H1 (cell line): ENCODE measurements around the gene TRAPPC2B. TPM values are rescaled to one million over a fixed set of nuclear protein-coding genes. Genes with fewer than 3 reads are reported as not detected.

ENCODE experiments used
- CTCF ChIA-PET: fragments of 300-600 bp; sonication (Branson Sonifier 250); formaldehyde crosslinking; loops from one replicate; lab custom pipeline; 2021; ENCODE audit not compliant: partially characterized antibody; lab: Charles Lee
- POLR2A ChIA-PET: fragments of 300-600 bp; sonication (Branson Sonifier 250); formaldehyde crosslinking; loops from one replicate; lab custom pipeline; 2021; ENCODE audit warnings: inconsistent platforms; ENCODE audit not compliant: partially characterized antibody; lab: Charles Lee
- DNase-seq, 2 experiments: peaks; one replicate each; pipeline versions ENCODE4 v3.0.0 to v3.0.0-alpha.2; 2010 to 2022; ENCODE audit warnings: low spot score in 2 of 2, low read depth in 1 of 2, mixed read lengths in 1 of 2
- FAIRE-seq: peaks from 2 replicates; lab custom pipeline; 2011; peaks lifted over from hg19 to GRCh38; lab: Jason Lieb, UNC
- H2AFZ ChIP-seq: 2 replicates; pipeline ENCODE4 v1.8.1; 2012; ENCODE audit warnings: low read length, inconsistent platforms
- H2AK5ac ChIP-seq: 2 replicates; pipeline ENCODE4 v1.6.1; 2013; ENCODE audit warnings: low read depth, low read length
- H2BK120ac ChIP-seq: replicated peaks from 2 replicates; pipeline ENCODE3; 2013; ENCODE audit warnings: low read depth, low read length, inconsistent platforms
- H2BK12ac ChIP-seq: 2 replicates; pipeline ENCODE4 v1.6.1; 2013; ENCODE audit warnings: low read depth, low read length
- H2BK15ac ChIP-seq: 2 replicates; pipeline ENCODE4 v1.6.1; 2013; ENCODE audit warnings: low read length
- H2BK20ac ChIP-seq: 2 replicates; pipeline ENCODE4 v1.6.1; 2013; ENCODE audit warnings: low read length
- H2BK5ac ChIP-seq: 2 replicates; pipeline ENCODE4 v1.6.1; 2013; ENCODE audit warnings: low read depth, low read length
- H3K14ac ChIP-seq: 2 replicates; pipeline ENCODE4 v1.6.1; 2013; ENCODE audit warnings: inconsistent platforms; ENCODE audit not compliant: insufficient read length
- H3K18ac ChIP-seq: 2 replicates; pipeline ENCODE4 v1.6.1; 2013; ENCODE audit warnings: low read length; ENCODE audit errors: extremely low read depth
- H3K23ac ChIP-seq: 2 replicates; pipeline ENCODE4 v1.6.1; 2013; ENCODE audit warnings: inconsistent platforms; ENCODE audit not compliant: insufficient read length
- H3K23me2 ChIP-seq: 2 replicates; pipeline ENCODE4 v1.6.1; 2013; ENCODE audit warnings: low read depth, low read length
- H3K27ac ChIP-seq: 2 replicates; pipeline ENCODE4 v1.6.1; 2011; ENCODE audit warnings: low read depth, low read length, inconsistent platforms
- H3K27me3 ChIP-seq, 4 experiments: replicated peaks in 1 of 4; 1 replicate in 1 of 4; 2 replicates in 3 of 4; pipeline versions ENCODE4 v1.6.1 to v1.8.1; 2011 to 2013; ENCODE audit warnings: low read length in 3 of 4, mild to moderate bottlenecking in 3 of 4, inconsistent platforms in 2 of 4, mixed read lengths in 2 of 4, moderate library complexity in 1 of 4; ENCODE audit not compliant: control insufficient read depth in 3 of 4, insufficient read depth in 3 of 4; ENCODE audit errors: extremely low read depth in 1 of 4
- H3K36me3 ChIP-seq, 4 experiments: 2 replicates each; pipeline versions ENCODE4 v1.6.1 to v1.8.1; 2011 to 2013; ENCODE audit warnings: mild to moderate bottlenecking in 4 of 4, low read length in 3 of 4, moderate library complexity in 2 of 4, control low read depth in 1 of 4, inconsistent platforms in 1 of 4; ENCODE audit not compliant: insufficient read depth in 4 of 4, control insufficient read depth in 2 of 4
- H3K4ac ChIP-seq: replicated peaks from 2 replicates; pipeline ENCODE3; 2013; ENCODE audit warnings: low read length, low read depth, mixed read lengths, inconsistent platforms; ENCODE audit not compliant: insufficient read length
- H3K4me1 ChIP-seq, 4 experiments: replicated peaks in 1 of 4; 1 replicate in 1 of 4; 2 replicates in 3 of 4; pipeline versions ENCODE4 v1.6.1 to v1.8.1; 2011 to 2013; ENCODE audit warnings: low read length in 3 of 4, inconsistent platforms in 2 of 4, mixed read lengths in 1 of 4; ENCODE audit not compliant: insufficient read depth in 4 of 4, control insufficient read depth in 3 of 4
- H3K4me2 ChIP-seq, 2 experiments: 2 replicates each; pipeline versions ENCODE4 v1.6.1 to v1.8.1; 2011 to 2013; ENCODE audit warnings: low read depth in 2 of 2, low read length in 2 of 2, control low read depth in 1 of 2, inconsistent platforms in 1 of 2, mild to moderate bottlenecking in 1 of 2; ENCODE audit not compliant: insufficient read depth in 1 of 2
- H3K4me3 ChIP-seq, 4 experiments: fragments of 200-600, 300-600 bp in 1 of 4; sonication (generic), shearing (Covaris generic), sonication (Bioruptor Twin) in 1 of 4; 2 replicates each; pipeline versions ENCODE4 v1.5.1 to v1.8.1; 2011 to 2016; ENCODE audit warnings: low read length in 4 of 4, low read depth in 3 of 4, control low read depth in 2 of 4, inconsistent platforms in 2 of 4, mild to moderate bottlenecking in 2 of 4, mixed read lengths in 1 of 4, moderate library complexity in 1 of 4; ENCODE audit not compliant: insufficient read depth in 2 of 4; ENCODE audit errors: extremely low read depth in 1 of 4
- H3K56ac ChIP-seq: replicated peaks from 2 replicates; pipeline ENCODE3; 2013; ENCODE audit warnings: low read depth, mild to moderate bottlenecking, mixed read lengths, low read length, inconsistent platforms; ENCODE audit not compliant: insufficient read length
- H3K79me1 ChIP-seq: 2 replicates; pipeline ENCODE4 v1.6.1; 2013; ENCODE audit warnings: low read depth, low read length, control low read depth
- H3K79me2 ChIP-seq, 2 experiments: 2 replicates each; pipeline versions ENCODE4 v1.6.1 to v1.8.1; 2012 to 2013; ENCODE audit warnings: low read length in 2 of 2, mild to moderate bottlenecking in 2 of 2, inconsistent platforms in 1 of 2; ENCODE audit not compliant: insufficient read depth in 2 of 2, control insufficient read depth in 1 of 2
- H3K9ac ChIP-seq, 4 experiments: replicated peaks in 1 of 4; 1 replicate in 1 of 4; 2 replicates in 3 of 4; pipeline versions ENCODE4 v1.6.1 to v1.8.1; 2011 to 2013; ENCODE audit warnings: low read depth in 3 of 4, low read length in 3 of 4, control low read depth in 2 of 4, mild to moderate bottlenecking in 2 of 4, moderate library complexity in 2 of 4, inconsistent platforms in 1 of 4; ENCODE audit errors: extremely low read depth in 1 of 4
- H3K9me3 ChIP-seq, 2 experiments: 2 replicates each; pipeline versions ENCODE4 v1.6.1 to v1.8.1; 2012 to 2013; ENCODE audit warnings: mild to moderate bottlenecking in 2 of 2, moderate library complexity in 2 of 2, control low read depth in 1 of 2, inconsistent platforms in 1 of 2, low read depth in 1 of 2, low read length in 1 of 2, mixed read lengths in 1 of 2; ENCODE audit not compliant: insufficient read depth in 2 of 2
- H4K20me1 ChIP-seq, 2 experiments: replicated peaks in 1 of 2; 2 replicates each; pipeline versions ENCODE3 to v1.8.1; 2011 to 2013; ENCODE audit warnings: inconsistent platforms in 2 of 2, low read length in 2 of 2, mild to moderate bottlenecking in 1 of 2; ENCODE audit not compliant: insufficient read depth in 2 of 2, control insufficient read depth in 1 of 2
- H4K5ac ChIP-seq: 2 replicates; pipeline ENCODE4 v1.6.1; 2013; ENCODE audit warnings: low read length, low read depth, mixed read lengths, inconsistent platforms; ENCODE audit not compliant: insufficient read length
- H4K8ac ChIP-seq: 2 replicates; pipeline ENCODE4 v1.8.0; 2013; ENCODE audit warnings: mild to moderate bottlenecking, moderate library complexity, low read length, inconsistent platforms; ENCODE audit not compliant: insufficient read depth; ENCODE audit errors: extremely low read depth
- H4K91ac ChIP-seq: replicated peaks from 2 replicates; pipeline ENCODE3; 2013; ENCODE audit warnings: low read length, mixed read lengths, inconsistent platforms; ENCODE audit not compliant: insufficient read length
- ASH2L ChIP-seq: fragments of 200-600, 300-600 bp; sonication (generic); IDR thresholded peaks from one replicate; pipeline ENCODE4 v1.7.1; 2017; ENCODE audit warnings: low read length
- CBX8 ChIP-seq: fragments of 300-800, 300-1000 bp; sonication (generic); IDR thresholded peaks from 2 replicates; pipeline ENCODE4 v1.7.1; 2016; ENCODE audit warnings: low read depth, low read length, borderline replicate concordance
- HDAC2 ChIP-seq, 2 experiments: fragments of 300-600 bp in 1 of 2; sonication (generic) in 1 of 2; IDR thresholded peaks; 2 replicates each; pipeline ENCODE4 v1.6.1; 2011 to 2012; ENCODE audit warnings: low read depth in 2 of 2, low read length in 2 of 2, mild to moderate bottlenecking in 2 of 2, moderate library complexity in 2 of 2, borderline replicate concordance in 1 of 2, inconsistent platforms in 1 of 2
- KDM1A ChIP-seq: fragments of 200-600, 300-600 bp; sonication (generic); IDR thresholded peaks from 2 replicates; pipeline ENCODE4 v1.7.1; 2016; ENCODE audit warnings: mild to moderate bottlenecking, low read length, borderline replicate concordance
- SUZ12 ChIP-seq: fragments of 200-600 bp; sonication (generic); IDR thresholded peaks from 2 replicates; pipeline ENCODE4 v1.6.1; 2012; ENCODE audit warnings: mild to moderate bottlenecking, inconsistent platforms, low read length, moderate library complexity, mixed read lengths
- WGBS, 2 experiments: shearing (Covaris generic) in 1 of 2; methylation state at CpG; one replicate each; pipeline versions ENCODE4 v1.1.6 to v1.1.7; 2013 to 2015; ENCODE audit warnings: low lambda C conversion rate in 2 of 2, mixed read lengths in 2 of 2, inconsistent platforms in 1 of 2, low coverage in 1 of 2, missing lambda C conversion rate in 1 of 2; ENCODE audit not compliant: insufficient replicate concordance in 2 of 2, insufficient coverage in 1 of 2, insufficient read length in 1 of 2; ENCODE audit errors: extremely low coverage in 1 of 2, missing lambda C conversion rate in 1 of 2; 5-methylcytosine and 5-hydroxymethylcytosine counted together
- polyA plus RNA-seq, 7 experiments: library from polyadenylated mRNA; depleted of rRNA in 3 of 7; stranded (reverse) in 5 of 7; unstranded in 2 of 7; fragments of >200 nt in 5 of 7; fragments of 200-250 nt in 2 of 7; gene quantifications; 1 replicate in 5 of 7; 2 replicates in 1 of 7; 4 replicates in 1 of 7; pipeline versions ENCODE4 v1.2.1 to v1.2.3, GENCODE V29; 2011 to 2013; ENCODE audit warnings: missing spikeins in 2 of 7, mixed read lengths in 2 of 7
- total RNA-seq: library from RNA; stranded (reverse); fragmentation: NEBNext Ultra II Directional; extraction: Animal tissue kit (Norgen Biotek cat#: 25700); gene quantifications from 2 replicates; pipeline ENCODE4 v1.2.1, GENCODE V29; 2021

The TRAPPC2B gene
- total and polyA plus RNA-seq, 2 of the 8 experiments (the other 6 are each of a cell fraction or from before 2014, with no cell fraction given): 8.7 to 28.3 TPM

DNA sequence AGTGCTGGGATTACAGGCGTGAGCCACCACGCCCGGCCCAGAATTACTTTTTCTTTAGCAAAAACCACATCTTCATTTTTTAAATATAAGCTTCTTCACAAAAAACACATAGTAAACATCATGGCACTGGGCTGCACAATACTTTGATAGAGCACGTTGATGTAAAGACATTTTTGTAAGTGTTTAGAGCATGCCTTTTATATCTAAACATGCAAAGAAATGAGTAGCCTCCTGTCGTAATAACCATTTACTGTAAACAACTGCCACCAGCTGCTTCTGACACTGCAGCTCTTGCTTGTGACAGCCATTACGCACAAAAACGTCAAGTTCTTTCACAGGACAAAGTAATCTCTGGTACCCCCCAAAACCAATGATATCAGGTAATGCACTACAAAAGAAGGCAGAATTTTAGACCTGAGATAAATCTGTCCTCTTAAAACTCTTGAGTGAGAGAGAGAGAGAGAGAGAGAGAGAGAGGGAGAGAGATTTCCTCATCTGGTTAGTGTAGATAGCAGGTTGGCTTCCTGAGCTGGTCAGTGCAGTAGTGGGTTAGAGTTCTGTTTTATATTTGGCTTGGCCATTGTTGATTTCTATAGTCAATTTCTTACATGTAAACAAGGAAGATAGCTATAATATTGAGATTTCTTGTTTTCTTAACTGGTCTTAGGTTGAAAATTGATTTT is 19.6 kb downstream of the TRAPPC2B start:
- Histone ChIP-seq H3K27ac (no peak overlapping the region), H3K18ac (no peak overlapping the region), H4K8ac (no peak overlapping the region), H2BK20ac (no peak overlapping the region), H3K4me3 (no peak overlapping the region), H3K79me2 (no peaks in the 10 kb centered on the region), H3K23me2 (no peaks in the 10 kb centered on the region), H2AK5ac (no peak overlapping the region), H3K9me3 (peaks cover 4 to 5% of the 10 kb centered on the region in 2 experiments; a peak in 3 of 4 replicates), H3K9ac (no peak overlapping the region), H3K4me2 (no peak overlapping the region), H2BK12ac (no peak overlapping the region), H2AFZ (no peak overlapping the region), H2BK15ac (no peak overlapping the region), H3K4ac (no peak overlapping the region), H4K20me1 (no peaks in the 10 kb centered on the region), H3K4me1 (no peaks in the 10 kb centered on the region), H2BK120ac (no peak overlapping the region), H3K36me3 (peaks cover 0 to 5% (median 0%) of the 10 kb centered on the region in 4 experiments; a peak in 3 of 8 replicates), H4K5ac (no peak overlapping the region), H4K91ac (no peak overlapping the region), H3K14ac (no peak overlapping the region), H3K56ac (no peak overlapping the region), H2BK5ac (no peak overlapping the region), H3K79me1 (no peaks in the 10 kb centered on the region), H3K23ac (no peak overlapping the region), H3K27me3 (no peaks in the 10 kb centered on the region)
- no peak for FAIRE-seq
- POLR2A ChIA-PET: interaction anchor here (1.5 kb wide), 1 partner anchor 52 kb away, joined by 4 read pairs; the partner anchor contains the start of gene ZNF749
- 85% methylated on average over 7 of the region's 7 CpGs; no CpG with 5 or more reads in 1 of the 2 experiments for WGBS, 2 experiments
- CTCF ChIA-PET: no interaction called here
- DNase-seq: no peak
- TF ChIP-seq HDAC2 (IDR thresholded peaks at IDR 0.05; ENCODE audit: borderline replicate concordance in 1 of 2, low read depth in 2 of 2, low read length in 2 of 2) (no peak), CBX8 (no peak), ASH2L (no peak), KDM1A (no peak), SUZ12 (no peak)
